ENCODE measurements around the gene CYTH4.

The CYTH4 gene

GRCh38 chr22:37239336-37240239, 42.7 kb upstream of the CYTH4 start:
- no peak for TF ChIP-seq CTCF (IDR thresholded peaks at IDR 0.05; ENCODE audit: low read depth, low read length, missing control alignments)
- H3K4me3 ChIP-seq (replicated peaks; ENCODE audit: low read depth, low read length), result no peak overlapping the region
- DNase-seq (ENCODE audit: extremely low read depth, low read depth), result no peak

- H3K4me3 ChIP-seq (replicated peaks; ENCODE audit: low read depth, low read length), result no peak overlapping the region
- no peak for DNase-seq (ENCODE audit: extremely low read depth, low read depth)
- no peak for TF ChIP-seq CTCF (IDR thresholded peaks at IDR 0.05; ENCODE audit: low read depth, low read length, missing control alignments)
Observed at GRCh38 chr22:37240240-37240940, 41.9 kb upstream of the CYTH4 start.

- no peak for TF ChIP-seq CTCF (IDR thresholded peaks at IDR 0.05; ENCODE audit: low read depth, low read length, missing control alignments)
- no peak overlapping the region for H3K4me3 ChIP-seq (replicated peaks; ENCODE audit: low read depth, low read length)
- DNase-seq (ENCODE audit: extremely low read depth, low read depth), result no peak
Observed at GRCh38 chr22:37240941-37241320, 41.4 kb upstream of the CYTH4 start.

- TF ChIP-seq CTCF (IDR thresholded peaks at IDR 0.05; ENCODE audit: low read depth, low read length, missing control alignments), result no peak
- no peak for DNase-seq (ENCODE audit: extremely low read depth, low read depth)
- no peak overlapping the region for H3K4me3 ChIP-seq (replicated peaks; ENCODE audit: low read depth, low read length)
Observed at GRCh38 chr22:37241351-37242142, 40.8 kb upstream of the CYTH4 start.

GRCh38 chr22:37242395-37242918, 39.9 kb upstream of the CYTH4 start:
- no peak for TF ChIP-seq CTCF (IDR thresholded peaks at IDR 0.05; ENCODE audit: low read depth, low read length, missing control alignments)
- DNase-seq (ENCODE audit: extremely low read depth, low read depth), result no peak
- H3K4me3 ChIP-seq (replicated peaks; ENCODE audit: low read depth, low read length), result no peak overlapping the region

GRCh38 chr22:37243402-37244113, 38.8 kb upstream of the CYTH4 start:
- H3K4me3 ChIP-seq (replicated peaks; ENCODE audit: low read depth, low read length), result peak overlapping the region; percentile 39
- no peak for TF ChIP-seq CTCF (IDR thresholded peaks at IDR 0.05; ENCODE audit: low read depth, low read length, missing control alignments)
- DNase-seq (ENCODE audit: extremely low read depth, low read depth), result no peak

All from HFF-Myc (cell line).